Activated T-helper 2 cell treated with anti-CD3 and anti-CD28 coated beads, Interferon-gamma antibody, Interleukin-2, Interleukin-4, amounts not matched to agents 10 μg/mL and 5 μg/mL and 100 μg/mL, durations not matched to agents 14 hours and 24 hours and 36 hours (primary cell): ENCODE results near the gene CFAP90. TPM values are rescaled to one million over a fixed set of nuclear protein-coding genes. Genes with fewer than 3 reads are reported as not detected.

Source experiments
- DNase-seq: peaks from one replicate; pipeline ENCODE4 v3.0.0; 2021; ENCODE audit warnings: low spot score
- H3K27ac Mint-ChIP-seq: one replicate; pipeline ENCODE4 v1.8.0; 2021; ENCODE audit warnings: mixed read lengths
- H3K27me3 Mint-ChIP-seq: one replicate; pipeline ENCODE4 v1.8.0; 2021; ENCODE audit warnings: low read depth, mixed read lengths
- H3K36me3 Mint-ChIP-seq: one replicate; pipeline ENCODE4 v1.8.0; 2021; ENCODE audit warnings: low read depth, mixed read lengths
- H3K4me1 Mint-ChIP-seq: one replicate; pipeline ENCODE4 v1.8.0; 2021; ENCODE audit warnings: low read depth, mixed read lengths
- H3K4me3 Mint-ChIP-seq: one replicate; pipeline ENCODE4 v1.8.0; 2021; ENCODE audit warnings: low read depth, mild to moderate bottlenecking, moderate library complexity, mixed read lengths
- H3K9me3 Mint-ChIP-seq: one replicate; pipeline ENCODE4 v1.8.0; 2021; ENCODE audit warnings: mixed read lengths
- intact Hi-C: fragments of 100-400 bp; cut with micrococcal nuclease; formaldehyde crosslinking; loops from one replicate; pipeline ENCODE4 v1.15.1; 2023
- total RNA-seq: library from RNA; stranded (reverse); gene quantifications from 2 replicates; pipeline ENCODE4 v1.2.3, GENCODE V29; 2022

CFAP90 gene
- not detected in 2 replicates for total RNA-seq

- H3K4me3 Mint-ChIP-seq = peak within 1 kb of the TSS; percentile 61
- no peak for DNase-seq
- peaks cover 40% of the 10 kb centered on the region for H3K27me3 Mint-ChIP-seq
- H3K36me3 Mint-ChIP-seq = no peaks in the 10 kb centered on the region
- no peak within 1 kb of the TSS for H3K27ac Mint-ChIP-seq
- H3K9me3 Mint-ChIP-seq = peaks cover 4% of the 10 kb centered on the region
- intact Hi-C loops = loop anchor here (10.0 kb wide), 1 partner anchor 1086 kb away; no protein-coding TSS in a partner anchor
- peaks cover 16% of the 10 kb centered on the region for H3K4me1 Mint-ChIP-seq
Measured at GRCh38 chr5:7850395-7851239, at the start of gene CFAP90. Gene CFAP90, minus strand, starts transcription at chr5:7851133. Its CDS starts 112 bp downstream, at chr5:7851021.

GRCh38 chr5:7897014-7897600, 46.2 kb upstream of the CFAP90 start:
- no peaks in the 10 kb centered on the region for H3K9me3 Mint-ChIP-seq
- DNase-seq = no peak
- no peak overlapping the region for H3K27ac Mint-ChIP-seq
- H3K36me3 Mint-ChIP-seq = peaks cover 86% of the 10 kb centered on the region
- no peak overlapping the region for H3K4me3 Mint-ChIP-seq
- H3K4me1 Mint-ChIP-seq = peaks cover 26% of the 10 kb centered on the region
- no peaks in the 10 kb centered on the region for H3K27me3 Mint-ChIP-seq
- intact Hi-C loops = loop anchor here (5.0 kb wide), 1 partner anchor 40 kb away; no protein-coding TSS in a partner anchor

- H3K4me3 Mint-ChIP-seq = no peak overlapping the region
- intact Hi-C loops = loop anchor here (1.0 to 5.0 kb wide), 2 partner anchors 17 to 38 kb away; no protein-coding TSS in a partner anchor
- peaks cover 25% of the 10 kb centered on the region for H3K4me1 Mint-ChIP-seq
- H3K27me3 Mint-ChIP-seq = no peaks in the 10 kb centered on the region
- peaks cover 85% of the 10 kb centered on the region for H3K36me3 Mint-ChIP-seq
- H3K27ac Mint-ChIP-seq = peak overlapping the region; percentile 5
- DNase-seq = no peak
- no peaks in the 10 kb centered on the region for H3K9me3 Mint-ChIP-seq
Measured at GRCh38 chr5:7894860-7895259, 43.9 kb upstream of the CFAP90 start.

GRCh38 chr5:7894439-7894838, 43.5 kb upstream of the CFAP90 start:
- Mint-ChIP-seq H3K9me3 (no peaks in the 10 kb centered on the region), H3K4me1 (peaks cover 25% of the 10 kb centered on the region), H3K36me3 (peaks cover 85% of the 10 kb centered on the region), H3K27me3 (no peaks in the 10 kb centered on the region), H3K27ac (peak overlapping the region; percentile 5), H3K4me3 (no peak overlapping the region)
- DNase-seq = no peak
- intact Hi-C loops = no loop called here

- intact Hi-C loops = no loop called here
- no peak for DNase-seq
- H3K36me3 Mint-ChIP-seq = peaks cover 71% of the 10 kb centered on the region
- H3K27me3 Mint-ChIP-seq = no peaks in the 10 kb centered on the region
- no peak overlapping the region for H3K4me3 Mint-ChIP-seq
- peaks cover 12% of the 10 kb centered on the region for H3K4me1 Mint-ChIP-seq
- no peak overlapping the region for H3K27ac Mint-ChIP-seq
- H3K9me3 Mint-ChIP-seq = no peaks in the 10 kb centered on the region
Measured at GRCh38 chr5:7888901-7889300, 38.0 kb upstream of the CFAP90 start.

GRCh38 chr5:7886849-7887475, 36.0 kb upstream of the CFAP90 start:
- Mint-ChIP-seq H3K4me1 (peaks cover 8% of the 10 kb centered on the region), H3K27me3 (no peaks in the 10 kb centered on the region), H3K36me3 (peaks cover 68% of the 10 kb centered on the region), H3K4me3 (no peak overlapping the region), H3K9me3 (no peaks in the 10 kb centered on the region), H3K27ac (peak overlapping the region; percentile 35)
- DNase-seq = no peak
- intact Hi-C loops = no loop called here

GRCh38 chr5:7884491-7885267, 33.7 kb upstream of the CFAP90 start:
- H3K27me3 Mint-ChIP-seq = no peaks in the 10 kb centered on the region
- DNase-seq = no peak
- no peak overlapping the region for H3K4me3 Mint-ChIP-seq
- intact Hi-C loops = no loop called here
- H3K4me1 Mint-ChIP-seq = peaks cover 10% of the 10 kb centered on the region
- no peaks in the 10 kb centered on the region for H3K9me3 Mint-ChIP-seq
- H3K36me3 Mint-ChIP-seq = peaks cover 78% of the 10 kb centered on the region
- H3K27ac Mint-ChIP-seq = no peak overlapping the region

- intact Hi-C loops = no loop called here
- no peak for DNase-seq
- Mint-ChIP-seq H3K4me3 (no peak overlapping the region), H3K9me3 (no peaks in the 10 kb centered on the region), H3K36me3 (peaks cover 79% of the 10 kb centered on the region), H3K4me1 (peaks cover 20% of the 10 kb centered on the region), H3K27ac (no peak overlapping the region), H3K27me3 (no peaks in the 10 kb centered on the region)
Measured at GRCh38 chr5:7882926-7883325, 32.0 kb upstream of the CFAP90 start.

GRCh38 chr5:7881816-7882215, 30.9 kb upstream of the CFAP90 start:
- intact Hi-C loops = no loop called here
- H3K4me1 Mint-ChIP-seq = peaks cover 23% of the 10 kb centered on the region
- no peak for DNase-seq
- no peak overlapping the region for H3K27ac Mint-ChIP-seq
- H3K4me3 Mint-ChIP-seq = no peak overlapping the region
- H3K36me3 Mint-ChIP-seq = peaks cover 80% of the 10 kb centered on the region
- no peaks in the 10 kb centered on the region for H3K27me3 Mint-ChIP-seq
- H3K9me3 Mint-ChIP-seq = no peaks in the 10 kb centered on the region

GRCh38 chr5:7881091-7881490, 30.2 kb upstream of the CFAP90 start:
- no peak overlapping the region for H3K27ac Mint-ChIP-seq
- peaks cover 30% of the 10 kb centered on the region for H3K4me1 Mint-ChIP-seq
- H3K4me3 Mint-ChIP-seq = no peak overlapping the region
- peaks cover 81% of the 10 kb centered on the region for H3K36me3 Mint-ChIP-seq
- intact Hi-C loops = no loop called here
- no peaks in the 10 kb centered on the region for H3K9me3 Mint-ChIP-seq
- DNase-seq = no peak
- H3K27me3 Mint-ChIP-seq = no peaks in the 10 kb centered on the region

GRCh38 chr5:7878381-7878873, 27.5 kb upstream of the CFAP90 start:
- Mint-ChIP-seq H3K27me3 (no peaks in the 10 kb centered on the region), H3K9me3 (no peaks in the 10 kb centered on the region), H3K36me3 (peaks cover 93% of the 10 kb centered on the region), H3K4me3 (no peak overlapping the region), H3K27ac (peak overlapping the region; percentile 49), H3K4me1 (peaks cover 37% of the 10 kb centered on the region)
- DNase-seq = no peak
- intact Hi-C loops = loop anchor here (1.0 to 10.0 kb wide), 3 partner anchors 9 to 1384 kb away; partner anchors contain the start of genes FASTKD3 and MTRR

- peaks cover 41% of the 10 kb centered on the region for H3K4me1 Mint-ChIP-seq
- intact Hi-C loops = loop anchor here (1.0 to 10.0 kb wide), 3 partner anchors 9 to 1383 kb away; partner anchors contain the start of genes FASTKD3 and MTRR
Measured at GRCh38 chr5:7877851-7878250, 26.9 kb upstream of the CFAP90 start.

More at GRCh38 chr5:7877851-7878250, 26.9 kb upstream of the CFAP90 start:
- Mint-ChIP-seq H3K36me3 (peaks cover 93% of the 10 kb centered on the region), H3K9me3 (no peaks in the 10 kb centered on the region), H3K4me3 (no peak overlapping the region), H3K27me3 (no peaks in the 10 kb centered on the region), H3K27ac (peak overlapping the region; percentile 49)
- DNase-seq = no peak
